ENCODE measurements around the gene ACAD10.
"Not testable (repeated sequence)": the region's sequence is repeated elsewhere in the genome, so short reads cannot be mapped to it uniquely, and the experiment has no call there.

Gene ACAD10

DNA sequence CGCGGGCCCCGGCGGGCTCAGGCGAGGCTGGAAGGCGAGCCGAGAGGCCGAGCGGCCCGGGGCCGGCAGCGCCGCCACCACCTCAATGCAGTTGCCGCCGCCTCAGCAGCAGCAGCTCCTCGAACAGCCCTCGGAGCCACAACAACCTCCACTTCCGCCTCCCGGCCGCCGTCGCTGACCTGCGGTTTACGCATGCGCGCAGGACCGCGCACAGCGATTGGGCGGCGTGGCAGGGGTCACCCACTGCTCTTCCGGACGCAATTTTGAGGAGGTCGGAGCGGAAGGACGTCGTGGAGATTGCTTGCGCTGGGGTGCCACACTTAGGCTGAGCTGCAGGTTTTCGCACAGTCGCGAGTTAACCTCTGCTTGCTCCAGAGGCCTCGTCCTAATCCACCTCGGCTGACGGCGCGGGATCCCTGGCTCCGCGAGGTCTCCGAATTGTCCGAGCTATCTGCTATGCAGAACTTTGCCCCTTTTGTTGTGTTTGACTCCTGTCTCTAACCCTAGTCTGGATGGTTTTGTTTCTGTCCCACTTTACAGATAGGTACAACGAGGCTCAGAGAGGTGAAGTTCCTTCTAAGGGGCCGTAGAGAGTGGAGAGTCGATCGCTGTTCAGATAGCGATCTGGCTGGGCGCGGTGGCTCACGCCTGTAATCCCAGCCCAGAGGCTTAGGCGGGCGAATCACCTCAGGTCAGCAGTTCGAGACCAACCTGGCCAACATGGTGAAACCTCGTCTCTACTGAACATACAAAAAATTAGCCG lies at the start of gene ACAD10, which contains the start of gene BRAP:
Gene ACAD10, plus strand, starts transcription at position 243 of the 763 bp plus-strand sequence. CDS start 6,657 bp downstream, outside the sequence.
Gene BRAP, minus strand, starts transcription at position 146 of the 763 bp plus-strand sequence. CDS start 164 bp downstream, outside the sequence.
- DNase-seq: peak; percentile 92

DNA sequence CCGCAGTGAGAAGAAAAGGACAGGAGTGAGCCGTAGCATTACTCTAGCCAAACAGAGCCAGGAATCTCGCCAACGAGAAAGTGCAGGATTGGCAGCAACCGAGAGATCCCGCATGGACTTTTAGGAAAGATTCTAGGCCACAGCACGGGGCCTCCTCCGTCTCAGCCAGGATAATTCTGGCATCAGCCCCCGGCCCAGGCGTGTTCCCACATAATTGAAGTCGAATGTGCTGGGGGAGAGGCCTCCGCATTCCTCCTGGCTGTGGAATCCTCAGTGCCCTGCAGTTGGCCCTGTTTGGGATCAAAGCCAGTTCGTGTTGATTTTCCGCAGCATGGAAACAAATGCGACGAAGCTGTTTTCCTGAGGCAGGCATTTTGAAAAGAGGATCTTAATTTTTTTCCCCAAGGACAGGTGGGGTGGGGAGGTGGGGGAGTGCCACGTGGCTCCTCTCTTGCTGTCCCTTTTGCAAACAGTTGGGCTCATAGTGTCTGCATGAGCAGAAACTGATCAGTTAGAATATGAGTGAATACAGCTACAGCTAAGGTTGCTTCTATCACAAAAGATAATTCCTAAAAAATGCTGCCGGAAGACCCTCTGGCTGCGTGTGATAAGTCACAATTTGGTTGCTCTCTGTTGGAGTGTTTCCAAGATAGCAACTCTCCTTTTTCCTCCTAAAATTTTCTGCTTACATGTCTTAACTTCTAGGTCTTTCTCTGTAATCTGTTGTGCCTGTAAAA lies 49.5 kb upstream of the ACAD10 start:
- no peak for DNase-seq

DNA sequence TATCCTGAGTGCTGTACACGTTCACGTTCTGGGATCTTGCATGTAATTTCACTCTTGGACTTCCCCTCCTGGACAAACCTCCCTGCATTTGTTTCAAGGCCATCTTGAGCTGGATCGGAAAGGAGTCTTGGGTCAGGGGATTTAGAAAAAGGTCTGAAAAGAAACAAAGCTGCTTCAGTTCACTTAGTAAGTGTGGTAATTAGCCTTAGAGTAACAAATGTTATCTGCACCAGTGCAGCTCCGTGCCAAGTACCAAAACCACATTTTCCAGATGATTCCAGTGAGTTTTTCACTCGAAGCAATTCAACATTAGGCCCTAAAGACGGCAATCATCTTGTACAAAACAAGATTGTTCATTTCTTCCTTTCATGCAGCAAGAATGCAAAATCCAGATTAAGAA lies 47.3 kb upstream of the ACAD10 start:
- DNase-seq: no peak

DNA sequence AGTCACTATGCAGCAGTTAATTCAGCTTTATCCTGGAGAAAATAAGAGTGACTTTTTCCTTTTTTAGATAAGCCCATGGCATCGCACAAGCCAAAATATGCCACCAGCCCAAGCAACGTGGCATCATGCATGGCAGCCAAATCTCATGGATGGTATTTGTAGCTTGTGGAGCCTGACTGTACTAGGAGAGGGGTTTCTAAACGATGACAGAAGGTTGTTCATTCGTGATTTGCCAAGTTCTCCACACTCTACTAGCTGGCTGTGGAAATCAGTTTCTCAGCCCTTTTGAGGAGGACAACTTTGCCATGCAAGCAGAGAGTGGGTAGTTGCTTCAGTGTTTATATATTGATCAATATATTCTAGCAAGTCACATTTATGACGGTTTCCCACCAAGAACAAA lies 45.3 kb upstream of the ACAD10 start:
- no peak for DNase-seq

DNA sequence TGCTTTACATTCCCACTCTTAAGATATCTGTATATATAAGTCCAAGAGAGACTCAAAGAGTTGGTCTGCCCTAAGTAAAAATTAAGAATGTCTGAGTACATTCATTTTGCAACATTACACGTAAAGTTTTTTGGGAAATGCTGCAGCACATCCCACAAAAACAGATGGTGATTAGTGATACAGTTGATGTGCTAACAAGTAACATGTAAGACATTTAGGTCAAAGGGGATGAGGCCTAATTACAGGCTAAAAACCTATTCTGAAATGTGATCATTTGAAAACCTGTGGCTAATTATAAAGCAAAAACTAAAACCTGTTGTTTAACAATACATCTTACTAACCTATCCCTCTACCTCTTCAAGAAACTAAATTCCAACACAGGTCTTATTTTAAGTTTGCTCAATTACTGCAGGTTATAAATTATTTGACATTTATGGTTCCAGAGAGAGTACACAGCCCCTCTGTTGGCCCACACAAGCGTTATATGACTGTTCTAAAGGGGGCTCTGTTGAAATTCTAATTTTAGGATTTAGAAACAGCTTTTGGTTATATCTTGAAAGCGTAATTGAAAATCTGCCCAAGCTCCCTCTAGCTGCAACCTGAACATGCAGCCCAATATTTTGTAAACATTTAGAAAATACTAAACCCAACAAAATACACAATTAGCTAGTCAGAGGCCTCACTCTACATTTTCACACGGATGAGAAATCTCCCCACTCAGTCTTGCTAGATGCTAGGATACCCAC lies 43.0 kb upstream of the ACAD10 start:
- no peak for DNase-seq

DNA sequence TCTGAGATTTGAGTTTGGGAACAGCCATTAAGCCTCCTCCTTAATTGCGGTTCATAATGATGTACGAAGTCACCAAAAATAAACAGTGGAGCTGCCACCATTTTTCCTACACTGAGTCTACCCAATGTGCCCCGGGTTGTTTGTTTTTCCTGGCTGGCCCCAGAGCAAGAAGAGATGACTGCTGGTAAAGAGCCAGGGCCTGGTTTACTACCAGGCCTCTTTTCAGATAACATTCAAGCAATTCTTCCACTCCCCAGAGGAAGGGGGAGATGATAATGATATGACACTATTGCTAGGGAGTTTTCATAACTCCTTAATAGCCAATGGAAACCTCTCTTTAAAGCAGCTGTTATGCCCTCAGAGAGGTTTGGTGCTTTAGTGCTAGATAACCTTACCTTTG lies 42.4 kb upstream of the ACAD10 start:
- no peak for DNase-seq

DNA sequence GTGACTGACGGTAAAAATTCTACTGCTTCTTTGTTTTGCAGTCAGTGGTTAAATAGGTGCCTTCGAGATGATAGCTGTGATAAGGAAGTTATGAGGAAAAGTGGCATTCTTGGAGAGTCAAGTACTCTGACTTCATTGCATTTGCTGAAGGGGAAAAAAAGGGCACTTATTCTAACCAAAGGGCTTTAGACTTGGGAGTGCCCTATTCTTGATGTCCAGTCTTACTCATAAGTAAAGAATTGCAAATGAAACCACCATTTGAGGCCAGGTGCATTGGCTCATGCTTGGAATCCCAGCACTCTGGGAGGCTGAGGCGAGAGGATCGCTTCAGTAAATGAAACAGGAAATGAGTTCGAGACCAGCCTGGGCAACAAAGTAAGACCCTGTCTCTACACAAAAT lies 40.4 kb upstream of the ACAD10 start:
- no peak for DNase-seq

DNA sequence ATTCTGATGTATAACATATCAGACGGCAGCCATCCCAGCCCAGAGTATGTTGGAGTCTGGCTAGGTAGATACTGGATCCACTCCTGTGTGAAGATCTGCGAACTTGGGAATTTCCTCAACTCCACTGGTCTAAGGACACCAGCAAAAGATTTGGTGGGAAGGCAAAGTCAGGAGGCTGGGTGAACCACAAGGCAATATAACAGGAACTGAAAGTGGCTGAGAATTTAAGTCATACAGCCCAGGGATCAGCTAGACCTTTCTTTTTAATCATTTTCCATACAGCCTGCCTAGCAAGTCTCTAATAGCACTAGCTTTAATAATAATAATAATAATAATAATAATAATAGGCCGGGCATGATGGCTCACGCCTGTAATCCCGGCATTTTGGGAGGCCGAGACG lies 34.9 kb upstream of the ACAD10 start:
- DNase-seq: no peak

DNA sequence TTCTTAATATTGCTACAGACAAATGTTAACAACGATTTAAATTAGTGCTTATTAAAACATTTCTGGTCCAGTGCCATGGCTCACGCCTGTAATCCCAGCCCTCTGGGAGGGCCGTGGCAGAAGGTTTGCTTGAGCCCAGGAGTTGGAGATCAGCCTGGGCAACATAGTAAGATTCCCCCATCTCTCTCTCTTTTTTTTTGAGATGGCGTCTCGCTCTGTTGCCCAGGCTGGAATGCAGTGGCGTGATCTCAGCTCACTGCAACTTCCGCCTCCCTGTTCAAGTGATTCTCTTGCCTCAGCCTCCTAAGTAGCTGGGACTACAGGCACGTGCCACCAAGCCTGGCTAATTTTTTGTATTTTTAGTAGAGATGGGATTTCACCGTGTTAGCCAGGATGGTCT lies 33.3 kb upstream of the ACAD10 start:
- not testable (repeated sequence) for DNase-seq

DNA sequence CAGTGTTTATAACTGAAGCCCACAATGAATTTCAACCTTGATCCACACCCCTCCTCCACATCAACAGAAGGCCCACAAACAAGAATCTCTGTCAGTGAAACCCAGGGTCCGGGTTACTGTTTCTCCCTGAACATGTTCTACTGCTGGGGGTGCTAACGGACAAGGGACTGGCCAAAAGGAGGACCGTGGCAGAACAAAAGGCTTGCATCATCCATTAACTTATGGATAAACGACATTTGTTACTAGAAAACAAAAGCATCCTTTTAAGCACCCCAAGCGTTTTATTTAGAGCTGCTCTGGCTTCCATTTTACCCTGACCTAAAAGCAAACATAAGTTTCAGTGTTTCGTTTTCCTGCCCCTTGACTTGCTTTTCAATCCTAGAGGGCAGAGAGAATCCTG lies 32.3 kb upstream of the ACAD10 start:
- no peak for DNase-seq

DNA sequence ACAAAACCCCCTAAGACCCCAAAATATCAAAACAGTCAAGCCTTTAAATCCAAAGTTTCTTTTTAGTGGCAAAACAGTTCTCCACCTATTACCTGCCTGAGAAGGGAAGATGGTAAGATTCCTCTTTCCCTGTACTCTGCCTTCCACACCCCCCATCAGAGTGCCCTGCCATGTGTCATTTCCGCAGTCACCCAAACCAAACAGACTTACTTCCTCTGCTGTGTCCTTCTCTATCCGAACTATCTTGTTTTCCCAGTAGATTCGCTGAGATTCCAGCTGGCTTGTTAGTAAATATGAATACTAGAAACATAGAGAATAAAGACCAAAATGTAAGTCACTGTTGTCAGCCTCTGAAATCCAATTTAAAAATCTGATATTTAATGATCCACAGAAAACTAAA lies 30.5 kb upstream of the ACAD10 start:
- no peak for DNase-seq

DNA sequence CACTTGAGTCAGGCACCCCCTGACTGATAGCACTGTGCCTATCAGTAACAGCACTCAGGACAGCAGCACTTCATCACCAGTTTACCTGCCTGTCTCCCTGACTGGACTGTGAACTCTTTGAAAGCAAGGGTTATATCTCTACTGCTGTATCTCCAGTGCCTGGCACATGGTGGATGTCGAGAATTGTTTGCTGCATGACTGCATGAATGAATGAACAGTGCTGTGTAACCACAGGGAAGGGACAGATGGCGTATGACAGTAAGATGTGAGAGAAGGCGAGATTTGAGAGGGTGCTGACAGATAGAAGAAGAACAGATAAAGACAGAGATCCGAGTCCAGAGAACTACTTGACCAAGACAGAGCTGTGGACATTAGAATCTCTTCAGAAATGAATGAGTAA lies 29.8 kb upstream of the ACAD10 start:
- no peak for DNase-seq

DNA sequence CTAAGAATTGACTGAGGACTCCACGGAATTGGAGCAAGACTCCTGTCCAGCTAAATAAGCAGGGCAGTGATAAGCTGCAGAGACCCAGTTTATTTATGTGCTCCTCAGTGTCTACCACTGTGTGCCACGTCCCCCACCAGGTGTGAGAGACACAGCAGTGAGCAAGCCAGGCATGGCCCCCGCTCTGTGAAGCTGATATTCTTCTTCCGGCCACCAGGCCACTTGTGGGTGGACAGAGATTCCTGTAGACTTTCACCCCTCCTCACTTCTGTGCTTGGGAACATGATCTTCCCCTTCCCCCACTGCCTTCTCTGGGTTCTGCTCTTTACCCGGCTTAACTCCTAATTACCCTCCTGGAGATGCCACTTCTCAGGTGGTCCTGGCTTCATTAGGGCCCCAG lies 21.4 kb upstream of the ACAD10 start:
- no peak for DNase-seq

DNA sequence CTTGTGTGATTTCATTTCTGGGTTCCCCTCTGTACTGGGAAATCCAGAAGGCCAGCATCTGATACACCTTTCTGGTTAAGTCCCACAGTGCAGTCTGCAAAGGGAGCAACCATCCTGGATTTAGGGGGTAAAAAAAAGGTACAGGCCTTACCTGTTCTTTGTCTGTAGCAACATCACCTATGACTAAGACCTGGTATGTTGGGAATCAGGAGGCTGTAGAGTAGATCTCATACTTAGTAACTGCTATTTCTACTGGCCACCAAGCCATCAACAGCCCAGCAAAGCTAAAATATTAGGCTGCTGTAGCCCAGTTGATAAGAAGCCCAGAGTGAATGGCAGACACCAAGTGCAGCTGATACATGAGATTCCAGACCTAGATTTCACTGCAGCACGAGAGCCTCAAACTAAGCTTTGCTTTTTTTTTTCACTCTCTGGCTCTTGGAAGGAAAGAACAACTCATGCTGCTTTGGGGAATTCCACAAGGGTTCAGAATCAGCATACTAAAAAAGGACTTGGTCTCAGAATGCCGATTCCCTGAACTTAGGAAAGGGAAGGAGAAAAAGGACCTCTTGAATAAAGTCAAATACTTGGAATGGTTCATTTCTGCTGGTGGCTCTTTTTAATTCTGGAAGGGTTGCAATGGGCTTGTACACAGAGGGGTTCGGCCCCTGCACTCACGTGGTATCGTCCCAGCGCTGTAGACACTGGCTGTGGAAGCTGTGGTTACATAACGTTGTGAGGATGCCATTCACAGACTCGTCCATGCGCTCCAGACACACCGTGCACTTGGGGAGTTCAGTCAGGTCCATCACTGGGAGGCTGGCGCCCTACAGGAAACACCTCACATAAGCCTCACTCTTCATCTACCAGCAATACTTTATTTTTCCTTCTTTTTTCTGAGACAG lies 20.6 kb upstream of the ACAD10 start:
- no peak for DNase-seq

DNA sequence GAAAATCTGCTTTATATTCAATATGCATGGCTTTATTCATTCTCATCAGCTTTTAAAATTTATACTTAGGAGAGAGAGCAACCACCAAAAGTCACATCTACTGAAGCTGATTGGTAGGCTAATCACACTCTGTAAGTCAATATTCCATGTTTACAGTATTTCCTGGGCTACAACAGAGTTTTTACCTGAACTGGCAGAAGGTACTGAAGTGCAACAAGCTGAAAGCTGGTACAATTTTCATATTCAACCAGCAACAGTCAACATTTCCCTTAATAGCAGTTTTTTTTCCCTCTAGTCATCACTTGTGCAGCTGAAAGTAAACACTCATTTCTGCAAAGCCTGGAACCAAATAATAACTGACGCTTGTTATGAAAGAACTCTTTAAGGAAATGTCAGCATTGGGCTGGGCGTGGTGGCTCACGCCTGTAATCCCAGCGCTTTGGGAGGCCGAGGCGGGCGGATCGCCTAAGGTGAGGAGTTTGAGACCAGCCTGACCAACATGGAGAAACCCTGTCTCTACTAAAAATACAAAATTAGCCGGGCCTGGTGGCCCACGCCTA lies 13.0 kb upstream of the ACAD10 start:
- no peak for DNase-seq

DNA sequence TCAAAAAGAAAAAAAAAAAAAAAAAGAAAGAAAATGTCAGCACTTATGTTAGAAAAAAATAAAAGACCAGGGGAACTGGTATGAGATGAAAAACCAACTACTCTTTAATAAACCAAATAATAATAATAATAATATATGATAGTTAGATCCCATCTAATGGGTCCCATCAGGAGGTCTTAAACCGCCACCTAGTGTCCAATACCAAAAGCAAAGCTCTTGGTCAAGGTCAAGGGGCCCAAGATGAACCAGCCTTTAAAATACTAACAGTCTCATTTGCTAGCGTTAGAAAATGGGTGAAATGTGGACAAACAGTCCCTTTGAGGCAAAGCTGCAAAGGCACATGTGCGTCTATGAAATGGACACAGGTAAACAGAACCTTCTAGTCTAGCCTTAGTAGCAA lies 12.3 kb upstream of the ACAD10 start:
- no peak for DNase-seq

DNA sequence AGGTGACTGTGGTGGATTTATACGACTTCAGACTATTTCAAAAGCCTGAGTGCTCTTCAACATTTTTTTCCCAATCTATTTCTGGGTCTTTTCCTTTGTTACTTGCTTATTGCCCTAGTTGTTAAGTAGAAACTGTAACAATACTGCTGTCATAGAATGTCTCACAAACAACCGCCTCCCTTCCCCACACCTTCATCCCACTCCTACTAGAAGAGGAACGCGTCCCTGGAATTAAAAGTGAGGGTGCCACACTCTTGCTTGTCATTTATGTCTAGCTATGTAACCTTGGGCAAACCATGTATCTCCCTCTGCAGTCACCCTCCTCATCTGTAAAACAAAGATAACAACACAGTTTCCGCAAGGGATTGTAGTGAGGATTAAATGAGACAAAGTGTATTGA lies 8.7 kb upstream of the ACAD10 start:
- DNase-seq: no peak

DNA sequence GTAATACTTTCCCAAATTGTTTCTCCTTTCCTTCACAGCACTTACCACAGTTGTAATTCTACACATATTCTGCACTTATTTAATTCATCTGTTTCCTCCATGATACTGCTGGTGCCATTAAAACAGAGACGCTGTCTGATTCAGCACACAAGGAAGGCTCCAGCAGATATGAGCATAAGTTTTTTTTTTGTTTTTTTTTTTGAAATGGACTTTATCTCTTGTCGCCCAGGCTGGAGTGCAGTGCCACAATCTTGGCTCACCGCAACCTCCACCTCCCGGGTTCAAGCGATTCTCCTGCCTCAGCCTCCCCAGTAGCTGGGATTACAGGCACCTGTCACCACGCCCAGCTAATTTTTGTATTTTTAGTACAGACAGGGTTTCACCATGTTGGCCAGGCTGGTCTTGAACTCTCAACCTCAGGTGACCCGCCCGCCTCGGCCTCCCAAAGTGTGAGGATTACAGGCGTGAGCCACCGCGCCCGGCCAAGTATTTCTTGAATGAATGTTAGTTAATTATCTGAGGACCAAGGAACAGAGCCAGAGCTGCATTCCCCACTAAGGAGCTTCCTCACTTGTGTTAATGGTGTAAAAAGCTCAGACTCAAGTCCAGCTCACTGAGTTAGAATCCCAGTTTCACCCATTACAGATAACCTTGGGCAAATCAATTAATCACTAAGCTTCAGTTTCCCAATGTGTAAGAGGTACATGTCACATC lies 1.2 kb upstream of the ACAD10 start:
- not testable (repeated sequence) for DNase-seq

DNA sequence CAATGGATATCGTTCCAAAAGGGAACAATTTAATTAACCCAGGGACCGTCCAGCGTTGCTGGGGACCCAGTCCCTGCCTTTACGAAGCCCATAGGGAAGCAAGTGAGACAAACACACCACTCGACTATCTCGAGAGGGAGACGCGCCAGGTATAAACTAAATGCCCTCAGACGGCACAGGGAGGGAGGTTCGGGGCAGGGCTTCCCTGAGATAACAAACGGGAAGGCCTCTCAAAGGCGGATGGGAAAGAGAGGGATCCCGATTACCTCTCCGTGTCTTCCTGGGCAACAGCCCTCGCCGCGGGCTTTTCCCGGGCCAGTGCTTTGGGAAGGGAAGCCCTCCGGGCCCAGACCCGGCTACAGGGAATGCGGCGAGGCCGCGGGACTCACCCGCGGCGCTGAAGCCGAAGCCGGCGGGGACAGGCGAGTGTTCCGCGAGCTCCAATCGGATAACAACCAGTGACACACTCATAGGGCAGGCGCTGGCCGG lies 487 bp upstream of the ACAD10 start:
- no peak for DNase-seq

DNA sequence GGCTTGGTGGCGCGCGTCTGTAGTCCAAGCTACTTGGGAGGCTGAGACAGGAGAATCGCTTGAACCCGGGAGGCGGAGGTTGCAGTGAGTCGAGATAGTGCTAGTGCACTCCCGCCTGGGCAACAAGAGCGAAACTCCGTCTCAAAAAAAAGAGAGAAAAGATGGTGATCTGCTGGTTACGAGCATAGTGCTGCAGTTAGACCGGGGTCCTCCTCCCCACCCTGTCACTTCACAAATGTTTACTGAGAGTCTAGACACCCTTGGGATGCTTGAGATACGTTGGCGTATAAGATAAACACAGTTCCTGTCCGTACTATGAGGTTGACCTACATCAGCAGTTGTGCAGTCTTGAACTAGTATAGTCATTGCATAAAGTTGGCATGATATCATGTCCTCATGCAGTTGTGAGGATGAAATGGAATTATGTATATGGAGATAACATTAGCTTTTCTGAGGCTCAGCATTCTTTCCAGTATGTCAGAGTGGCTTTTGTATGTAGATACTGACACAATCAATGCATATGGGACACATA lies 787 bp downstream of the ACAD10 start:
- no peak for DNase-seq

DNA sequence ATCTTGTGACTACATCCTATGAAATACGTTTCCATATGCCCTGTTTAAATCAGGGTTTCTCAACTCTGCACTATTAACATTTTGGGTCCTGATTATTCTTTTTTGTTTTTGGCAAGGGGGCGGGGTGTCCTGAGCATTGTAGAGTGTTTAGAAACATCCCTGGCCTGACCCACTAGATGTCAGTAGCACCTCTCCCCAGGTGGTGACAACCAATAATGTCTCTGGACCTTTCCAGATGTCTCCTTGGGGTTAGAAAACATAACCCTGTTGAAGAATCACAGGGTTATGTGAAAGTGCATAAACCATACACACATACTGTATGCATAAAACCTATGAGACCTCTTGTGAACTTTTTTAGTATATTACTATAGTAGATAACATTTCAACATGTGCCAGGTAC lies 1.4 kb downstream of the ACAD10 start:
- DNase-seq: no peak

All from NCI-H1105 treated with DMSO at 0.1 percent for 48 hours (cell line).